AG04450 (cell line): ENCODE results near the gene SCGB3A1. TPM values are rescaled to one million over a fixed set of nuclear protein-coding genes. Genes with fewer than 3 reads are reported as not detected.

Source experiments
- CTCF ChIA-PET: fragments of 300-600, 350-600 bp; formaldehyde crosslinking; extraction: SDS; loops from one replicate; lab custom pipeline; 2022; ENCODE audit warnings: antibody characterized with exemption, inconsistent platforms; lab: Charles Lee
- POLR2A ChIA-PET: fragments of 350-600 bp; formaldehyde crosslinking; extraction: SDS; loops from one replicate; lab custom pipeline; 2021; ENCODE audit warnings: antibody characterized with exemption, inconsistent platforms; lab: Yijun Ruan, JAX
- DNase-seq: peaks from one replicate; pipeline ENCODE4 v3.0.0-alpha.2; 2011; ENCODE audit warnings: low read depth, low spot score
- H3K27ac ChIP-seq: one replicate; pipeline ENCODE4 v1.5.1; 2012; ENCODE audit warnings: low read depth, low read length, control low read depth
- H3K27me3 ChIP-seq: one replicate; pipeline ENCODE4 v1.6.0; 2012; ENCODE audit warnings: low read length; ENCODE audit not compliant: control insufficient read depth, insufficient read depth
- H3K4me3 ChIP-seq: 2 replicates; pipeline ENCODE4 v1.5.1; 2011; ENCODE audit warnings: mild to moderate bottlenecking, low read depth, low read length, control low read depth
- H3K9me3 ChIP-seq: 2 replicates; pipeline ENCODE4 v1.5.1; 2012; ENCODE audit warnings: low read length; ENCODE audit not compliant: control insufficient read depth, insufficient read depth
- polyA plus RNA-seq: library from polyadenylated mRNA; depleted of rRNA; stranded (reverse); fragments of >200 nt; gene quantifications from 2 replicates; pipeline ENCODE4 v1.2.3, GENCODE V29; 2011
- TF ChIP-seq, protein P1 (sequence below): IDR thresholded peaks from 2 replicates; pipeline ENCODE4 v1.5.1; 2011; ENCODE audit warnings: low read depth, low read length, control low read depth, inconsistent platforms

Gene SCGB3A1
- polyA plus RNA-seq, 1 experiment = not detected

DNA sequence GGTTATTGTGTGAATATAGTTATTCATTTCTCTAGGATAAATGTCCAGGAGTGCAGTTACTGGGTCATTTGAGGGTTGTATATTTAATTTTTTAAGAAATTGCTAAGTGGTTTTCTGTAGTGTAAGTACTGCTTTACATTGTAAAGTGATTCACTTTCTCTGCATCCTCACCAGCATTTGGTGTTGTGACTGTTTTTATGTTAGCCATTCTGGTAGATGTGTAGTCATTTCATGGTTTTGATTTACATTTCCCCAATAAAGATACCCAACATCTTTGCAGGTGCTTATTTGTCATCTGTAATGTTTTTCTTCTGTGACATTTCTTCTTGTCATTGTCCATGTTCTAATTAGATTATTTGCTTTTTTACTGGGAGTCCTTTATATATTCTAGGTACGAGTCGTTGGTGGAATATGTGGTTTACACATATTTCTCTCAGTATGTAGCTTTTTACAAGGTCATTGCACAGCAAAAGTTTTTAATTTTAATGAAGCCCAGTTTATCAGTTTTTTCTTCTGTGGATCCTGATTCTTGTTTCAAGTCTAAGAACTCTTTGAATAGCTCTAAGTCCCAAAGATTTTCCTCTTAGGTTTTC lies 34.0 kb downstream of the SCGB3A1 start:
- H3K27me3 ChIP-seq = no peaks in the 10 kb centered on the region
- ChIA-PET CTCF (interaction anchor here (1.0 kb wide), 1 partner anchor 27 kb away, joined by 3 read pairs; no protein-coding TSS in a partner anchor), POLR2A (interaction anchor here (0.6 kb wide), 1 partner anchor 9 kb away, joined by 6 read pairs; no protein-coding TSS in a partner anchor)
- no peak overlapping the region for H3K4me3 ChIP-seq
- no peaks in the 10 kb centered on the region for H3K9me3 ChIP-seq
- no peak overlapping the region for H3K27ac ChIP-seq
- TF ChIP-seq, protein P1, sequence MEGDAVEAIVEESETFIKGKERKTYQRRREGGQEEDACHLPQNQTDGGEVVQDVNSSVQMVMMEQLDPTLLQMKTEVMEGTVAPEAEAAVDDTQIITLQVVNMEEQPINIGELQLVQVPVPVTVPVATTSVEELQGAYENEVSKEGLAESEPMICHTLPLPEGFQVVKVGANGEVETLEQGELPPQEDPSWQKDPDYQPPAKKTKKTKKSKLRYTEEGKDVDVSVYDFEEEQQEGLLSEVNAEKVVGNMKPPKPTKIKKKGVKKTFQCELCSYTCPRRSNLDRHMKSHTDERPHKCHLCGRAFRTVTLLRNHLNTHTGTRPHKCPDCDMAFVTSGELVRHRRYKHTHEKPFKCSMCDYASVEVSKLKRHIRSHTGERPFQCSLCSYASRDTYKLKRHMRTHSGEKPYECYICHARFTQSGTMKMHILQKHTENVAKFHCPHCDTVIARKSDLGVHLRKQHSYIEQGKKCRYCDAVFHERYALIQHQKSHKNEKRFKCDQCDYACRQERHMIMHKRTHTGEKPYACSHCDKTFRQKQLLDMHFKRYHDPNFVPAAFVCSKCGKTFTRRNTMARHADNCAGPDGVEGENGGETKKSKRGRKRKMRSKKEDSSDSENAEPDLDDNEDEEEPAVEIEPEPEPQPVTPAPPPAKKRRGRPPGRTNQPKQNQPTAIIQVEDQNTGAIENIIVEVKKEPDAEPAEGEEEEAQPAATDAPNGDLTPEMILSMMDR = no peak
- DNase-seq = no peak

DNA sequence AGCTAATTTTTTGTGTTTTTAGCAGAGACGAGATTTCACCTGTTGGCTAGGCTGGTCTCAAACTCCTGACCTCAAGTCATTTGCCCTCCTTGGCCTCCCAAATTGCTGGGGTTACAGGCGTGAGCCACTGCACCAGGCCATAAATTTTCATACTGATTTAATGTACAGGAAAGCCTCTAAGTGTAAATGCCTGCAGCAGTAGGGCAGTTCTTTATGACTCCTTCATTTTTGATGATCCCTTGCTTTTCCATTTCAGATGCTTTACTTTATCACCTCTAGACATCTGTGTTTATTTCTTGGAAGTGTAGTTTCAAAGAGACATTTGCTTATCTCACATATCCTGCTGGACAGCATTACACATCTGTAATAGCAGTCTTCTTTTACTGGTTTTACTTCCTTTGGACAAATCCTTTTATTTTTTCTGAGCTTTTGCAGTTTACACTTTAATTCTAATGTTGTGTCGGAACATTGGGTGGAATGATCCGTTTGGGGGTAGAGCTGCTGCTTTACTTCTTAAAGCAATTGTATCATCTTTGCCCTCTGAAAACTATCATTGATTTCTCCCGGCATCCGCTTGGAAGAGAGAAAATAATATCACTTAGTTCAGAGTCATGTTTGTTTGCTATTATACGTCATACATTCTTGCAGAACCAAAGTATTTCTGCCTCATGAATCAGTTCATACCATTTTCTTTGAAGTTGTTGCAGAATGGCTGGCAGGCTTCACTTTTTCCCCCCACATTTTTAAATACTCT lies 36.0 kb downstream of the SCGB3A1 start:
- CTCF ChIA-PET = interaction anchor here (0.5 kb wide), 1 partner anchor 94 kb away, joined by 3 read pairs; no protein-coding TSS in a partner anchor
- Histone ChIP-seq H3K27ac (peak overlapping the region; percentile 68), H3K9me3 (no peaks in the 10 kb centered on the region), H3K27me3 (no peaks in the 10 kb centered on the region), H3K4me3 (no peak overlapping the region)
- TF ChIP-seq, protein P1 = no peak
- POLR2A ChIA-PET = no interaction called here
- DNase-seq = peak; percentile 46

DNA sequence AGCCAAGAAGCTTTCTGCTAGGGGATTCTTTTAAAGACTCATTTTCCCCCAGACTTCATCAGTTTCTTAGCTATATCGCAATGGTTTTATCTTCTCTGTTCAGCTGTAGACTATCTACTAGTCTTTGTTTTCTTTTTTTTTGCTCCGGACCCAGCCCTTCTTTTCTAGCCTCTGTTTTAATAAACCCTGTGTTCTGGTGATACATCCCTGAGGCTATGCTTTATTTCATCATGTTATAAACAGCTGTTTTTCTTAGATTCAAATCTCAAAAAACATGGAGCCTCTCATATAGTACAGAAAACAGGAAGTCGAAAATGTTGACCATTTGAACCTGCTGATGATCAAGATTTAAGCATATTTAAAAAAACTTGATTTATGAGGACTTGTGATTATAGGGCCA lies 37.8 kb downstream of the SCGB3A1 start:
- ChIA-PET CTCF (interaction anchor here (1.9 kb wide), 1 partner anchor 9 kb away, joined by 6 read pairs; no protein-coding TSS in a partner anchor), POLR2A (no interaction called here)
- DNase-seq = no peak
- Histone ChIP-seq H3K9me3 (no peaks in the 10 kb centered on the region), H3K4me3 (no peak overlapping the region), H3K27me3 (no peaks in the 10 kb centered on the region), H3K27ac (no peak overlapping the region)
- TF ChIP-seq, protein P1 = no peak

DNA sequence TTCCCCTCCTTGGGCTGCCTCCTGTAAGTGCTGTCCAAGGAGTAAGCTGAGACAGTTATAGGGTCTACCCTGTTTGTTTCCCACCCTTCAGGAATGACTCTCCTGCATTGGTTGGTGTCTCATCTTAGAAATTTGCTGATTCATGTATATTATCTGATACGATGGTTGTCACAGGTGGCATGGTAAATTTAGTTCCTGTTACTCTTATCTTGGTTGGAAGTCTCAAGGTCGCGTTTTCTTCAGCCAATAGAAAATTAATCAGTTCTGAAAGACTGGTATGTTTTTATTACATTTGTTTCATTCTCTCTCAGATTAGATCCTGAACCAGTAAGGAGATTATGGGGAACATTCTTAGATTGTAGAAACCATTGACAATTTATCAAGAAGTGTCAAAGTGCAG lies 42.7 kb downstream of the SCGB3A1 start:
- ChIA-PET POLR2A (no interaction called here), CTCF (interaction anchor here (1.1 kb wide), 1 partner anchor 70 kb away, joined by 3 read pairs; no protein-coding TSS in a partner anchor)
- no peaks in the 10 kb centered on the region for H3K27me3 ChIP-seq
- H3K9me3 ChIP-seq = no peaks in the 10 kb centered on the region
- no peak overlapping the region for H3K27ac ChIP-seq
- no peak overlapping the region for H3K4me3 ChIP-seq
- TF ChIP-seq, protein P1 = no peak
- DNase-seq = no peak

DNA sequence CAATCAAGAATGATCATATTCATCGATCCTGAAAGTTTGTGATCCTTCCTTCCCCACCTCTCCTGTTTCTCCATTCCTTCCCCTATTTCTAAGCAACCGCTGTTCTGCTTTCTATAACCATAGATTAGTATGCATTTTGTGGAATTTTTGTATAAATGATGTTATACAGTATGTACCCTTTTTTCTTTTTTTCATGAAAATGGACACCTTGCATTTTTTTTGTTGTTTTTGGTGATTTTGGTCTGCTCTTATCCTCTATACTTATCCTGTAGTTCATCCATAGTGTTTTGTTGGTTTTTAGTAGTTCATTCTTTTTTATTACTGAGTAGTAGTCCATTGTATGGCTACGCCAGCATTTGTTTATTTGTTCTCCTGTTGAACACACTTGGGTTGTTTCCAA lies 46.1 kb downstream of the SCGB3A1 start:
- TF ChIP-seq, protein P1 = no peak
- Histone ChIP-seq H3K27me3 (no peaks in the 10 kb centered on the region), H3K27ac (no peak overlapping the region), H3K9me3 (no peaks in the 10 kb centered on the region), H3K4me3 (no peak overlapping the region)
- DNase-seq = no peak
- CTCF ChIA-PET = interaction anchor here (1.8 kb wide), 1 partner anchor 8 kb away, joined by 6 read pairs; no protein-coding TSS in a partner anchor
- POLR2A ChIA-PET = no interaction called here
